GM12801 (cell line): ENCODE results near the gene TSNAXIP1.

Experiments
- CTCF ChIP-seq: IDR thresholded peaks from one replicate; pipeline ENCODE4 v1.5.1; 2011; ENCODE audit warnings: control low read depth; ENCODE audit not compliant: insufficient read length; ENCODE audit errors: extremely low read depth

TSNAXIP1 gene

GRCh38 chr16:67825119-67825518 lies 18.4 kb downstream of the TSNAXIP1 start:
- no peak for TF ChIP-seq CTCF

GRCh38 chr16:67825906-67826305 lies 19.2 kb downstream of the TSNAXIP1 start:
- TF ChIP-seq CTCF = no peak

GRCh38 chr16:67828651-67829050 lies 22.0 kb downstream of the TSNAXIP1 start:
- TF ChIP-seq CTCF = no peak

- no peak for TF ChIP-seq CTCF
Measured at GRCh38 chr16:67833030-67833414, 26.3 kb downstream of the TSNAXIP1 start.

- TF ChIP-seq CTCF = no peak
Measured at GRCh38 chr16:67833415-67834241, 26.9 kb downstream of the TSNAXIP1 start.

GRCh38 chr16:67834242-67834614 lies 27.5 kb downstream of the TSNAXIP1 start:
- no peak for TF ChIP-seq CTCF

GRCh38 chr16:67837811-67838210 lies 31.1 kb downstream of the TSNAXIP1 start:
- TF ChIP-seq CTCF = no peak
